OCI-M1 (cell line): ENCODE data around the gene NDRG4.

Experiments
- DNase-seq: peaks from one replicate; lab custom pipeline; 2025; lab: John Stamatoyannopoulos, UW

The NDRG4 gene

GRCh38 chr16:58495521-58496331 is 4.2 kb upstream of the NDRG4 start:
- DNase-seq = no peak

GRCh38 chr16:58497468-58497867 is 2.5 kb upstream of the NDRG4 start:
- no peak for DNase-seq

- DNase-seq = no peak
Observed at GRCh38 chr16:58497935-58498334, 2.0 kb upstream of the NDRG4 start.

- DNase-seq = no peak
Observed at GRCh38 chr16:58498341-58499091, 1.4 kb upstream of the NDRG4 start.

- DNase-seq = no peak
Observed at GRCh38 chr16:58499092-58499511, 841 bp upstream of the NDRG4 start.

- no peak for DNase-seq
Observed at GRCh38 chr16:58500430-58501241, 693 bp downstream of the NDRG4 start.

- DNase-seq = no peak
Observed at GRCh38 chr16:58501242-58502131, 1.5 kb downstream of the NDRG4 start.

- DNase-seq = no peak
Observed at GRCh38 chr16:58502217-58502921, 2.4 kb downstream of the NDRG4 start.

GRCh38 chr16:58503166-58503862 is 3.4 kb downstream of the NDRG4 start:
- no peak for DNase-seq

- DNase-seq = no peak
Observed at GRCh38 chr16:58503863-58504688, 4.1 kb downstream of the NDRG4 start.

- no peak for DNase-seq
Observed at GRCh38 chr16:58506241-58507194, 6.6 kb downstream of the NDRG4 start.

GRCh38 chr16:58507195-58507962 is 7.4 kb downstream of the NDRG4 start:
- DNase-seq = peak; percentile 27

- DNase-seq = no peak
Observed at GRCh38 chr16:58507963-58508670, 8.2 kb downstream of the NDRG4 start.

GRCh38 chr16:58508671-58509251 is 8.8 kb downstream of the NDRG4 start:
- no peak for DNase-seq

- DNase-seq = no peak
Observed at GRCh38 chr16:58509256-58510096, 9.5 kb downstream of the NDRG4 start.
